Subcutaneous adipose tissue (tissue), 4 donors: ENCODE data around the gene PTPRD. TPM values are rescaled to one million over a fixed set of nuclear protein-coding genes. Genes with fewer than 3 reads are reported as not detected.

Experiments used
- CTCF ChIP-seq: fragments of 450-650 bp; IDR thresholded peaks from one replicate; pipeline ENCODE4 v1.5.1; 2016; ENCODE audit warnings: low read depth, mild to moderate bottlenecking, control low read depth, antibody characterized with exemption, moderate library complexity
- total RNA-seq, 4 donors: library from RNA; depleted of rRNA; stranded (reverse); fragments of >200 nt; gene quantifications; one replicate each; pipeline ENCODE4 v1.1.0, GENCODE V29; 2016

The PTPRD gene
- total RNA-seq, 4 donors from 2014 or later = 5.1 to 17.3 (median 12.1) TPM

GRCh38 chr9:9914174-9914573 lies 698.6 kb downstream of the PTPRD start:
- TF ChIP-seq CTCF = no peak

GRCh38 chr9:9913276-9913832 lies 699.4 kb downstream of the PTPRD start:
- TF ChIP-seq CTCF = no peak

- TF ChIP-seq CTCF = no peak
Measured at GRCh38 chr9:9912459-9912858, 700.3 kb downstream of the PTPRD start.

- TF ChIP-seq CTCF = no peak
Measured at GRCh38 chr9:9905736-9906135, 707.1 kb downstream of the PTPRD start.

- no peak for TF ChIP-seq CTCF
Measured at GRCh38 chr9:9904041-9904440, 708.8 kb downstream of the PTPRD start.

- no peak for TF ChIP-seq CTCF
Measured at GRCh38 chr9:9901624-9902023, 711.2 kb downstream of the PTPRD start.

- TF ChIP-seq CTCF = no peak
Measured at GRCh38 chr9:9893837-9894236, 719.0 kb downstream of the PTPRD start.
